Measurements from ENCODE around the gene CRYBB3.
"Not testable (repeated sequence)": the region's sequence is repeated elsewhere in the genome, so short reads cannot be mapped to it uniquely, and the experiment has no call there.

The CRYBB3 gene

DNA sequence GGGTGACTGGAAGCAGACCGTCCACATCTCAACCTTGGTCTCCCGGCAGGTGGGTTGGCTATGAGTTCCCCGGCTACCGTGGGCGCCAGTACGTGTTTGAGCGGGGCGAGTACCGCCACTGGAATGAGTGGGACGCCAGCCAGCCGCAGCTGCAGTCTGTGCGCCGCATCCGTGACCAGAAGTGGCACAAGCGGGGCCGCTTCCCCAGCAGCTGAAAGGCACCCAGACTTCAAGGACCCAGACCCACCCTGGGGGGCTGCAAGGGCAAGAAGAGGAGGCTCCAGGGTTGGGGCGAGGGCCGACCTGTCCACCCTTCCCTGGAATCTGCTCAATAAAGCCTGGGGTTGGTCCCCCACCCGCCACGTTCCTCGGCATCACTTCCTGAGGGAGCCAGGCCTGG is 7.3 kb downstream of the CRYBB3 start:
- DNase-seq (ENCODE audit: low spot score) = no peak

- no peak for DNase-seq (ENCODE audit: low spot score)
Observed at GRCh38 chr22:25207553-25208157, 8.0 kb downstream of the CRYBB3 start.

- DNase-seq (ENCODE audit: low spot score) = no peak
Observed at GRCh38 chr22:25208328-25208727, 8.7 kb downstream of the CRYBB3 start.

DNA sequence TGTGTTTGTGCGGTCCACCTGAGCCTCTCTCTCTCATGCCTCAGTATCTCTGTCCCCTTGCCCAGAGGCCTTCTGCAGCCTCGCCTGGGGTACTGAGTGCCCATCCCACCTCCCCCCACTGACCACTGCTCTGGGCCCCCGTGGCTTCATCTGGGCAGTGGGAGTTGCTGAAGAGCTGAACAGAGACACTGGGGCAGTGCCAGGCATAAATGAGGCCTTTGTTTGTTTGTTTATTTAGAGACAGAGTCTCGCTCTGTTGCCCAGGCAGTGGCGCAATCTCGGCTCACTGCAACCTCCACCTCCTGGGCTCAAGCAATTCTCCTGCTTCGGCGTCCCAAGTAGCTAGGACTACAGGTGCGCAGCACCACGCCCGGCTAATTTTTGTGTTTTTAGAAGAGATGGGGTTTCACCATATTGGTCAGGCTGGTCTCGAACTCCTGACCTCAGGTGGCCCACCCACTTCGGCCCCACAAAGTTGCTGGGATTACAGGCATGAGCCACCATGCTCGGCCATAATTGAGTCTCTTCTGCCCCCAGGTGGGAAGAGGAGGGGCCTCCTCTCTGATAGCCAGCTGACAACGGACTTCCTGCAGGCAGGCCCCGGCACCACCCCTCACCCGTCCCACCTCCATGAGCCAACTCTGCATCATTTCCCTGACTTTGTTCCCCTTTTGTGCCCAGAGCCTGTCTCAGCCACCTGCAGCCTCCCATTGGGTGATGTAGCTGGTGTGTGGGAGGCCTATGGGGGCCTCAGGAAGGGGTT is 9.3 kb downstream of the CRYBB3 start:
- DNase-seq (ENCODE audit: low spot score) = no peak

DNA sequence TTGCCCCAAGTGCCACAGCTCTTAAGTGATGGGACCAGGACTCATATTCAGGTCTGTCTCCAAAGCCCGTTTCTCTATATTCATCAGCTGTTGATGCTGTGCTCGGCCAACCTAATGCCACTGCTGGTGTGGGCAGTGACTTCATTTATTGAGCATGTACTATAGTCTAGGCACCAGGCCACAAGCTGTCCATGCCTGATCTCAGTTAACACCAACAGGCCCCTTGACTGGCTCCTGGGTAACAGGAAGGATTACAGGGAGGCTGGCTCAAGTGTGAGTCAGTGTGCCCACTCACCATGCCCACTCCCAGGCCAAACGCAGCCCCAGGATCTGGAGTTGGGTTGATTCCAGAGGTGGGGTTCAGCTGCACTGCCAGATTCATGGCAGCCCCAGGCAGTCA is 11.1 kb downstream of the CRYBB3 start:
- DNase-seq (ENCODE audit: low spot score) = no peak

- DNase-seq (ENCODE audit: low spot score) = no peak
Observed at GRCh38 chr22:25212337-25212736, 12.7 kb downstream of the CRYBB3 start.

GRCh38 chr22:25213221-25213620 is 13.6 kb downstream of the CRYBB3 start:
- DNase-seq (ENCODE audit: low spot score) = no peak

DNA sequence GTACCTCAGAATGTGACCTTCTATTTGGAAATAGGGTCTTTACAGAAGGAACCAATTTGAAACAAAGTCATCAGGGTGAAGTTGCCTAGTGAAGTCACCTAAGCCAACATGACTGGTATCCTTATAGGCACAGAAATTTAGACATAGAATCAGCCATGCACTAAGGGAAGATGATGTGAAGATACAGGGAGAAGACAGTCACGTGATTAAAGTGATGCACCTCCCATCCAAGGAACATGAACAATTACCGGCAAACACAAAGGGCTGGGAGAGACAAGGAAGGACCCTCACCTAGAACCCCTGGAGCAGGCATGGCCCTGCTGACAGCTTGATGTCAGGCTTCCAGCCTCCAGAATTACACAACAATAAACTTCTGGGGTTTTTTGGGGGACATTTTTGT is 16.6 kb downstream of the CRYBB3 start:
- DNase-seq (ENCODE audit: low spot score) = no peak

DNA sequence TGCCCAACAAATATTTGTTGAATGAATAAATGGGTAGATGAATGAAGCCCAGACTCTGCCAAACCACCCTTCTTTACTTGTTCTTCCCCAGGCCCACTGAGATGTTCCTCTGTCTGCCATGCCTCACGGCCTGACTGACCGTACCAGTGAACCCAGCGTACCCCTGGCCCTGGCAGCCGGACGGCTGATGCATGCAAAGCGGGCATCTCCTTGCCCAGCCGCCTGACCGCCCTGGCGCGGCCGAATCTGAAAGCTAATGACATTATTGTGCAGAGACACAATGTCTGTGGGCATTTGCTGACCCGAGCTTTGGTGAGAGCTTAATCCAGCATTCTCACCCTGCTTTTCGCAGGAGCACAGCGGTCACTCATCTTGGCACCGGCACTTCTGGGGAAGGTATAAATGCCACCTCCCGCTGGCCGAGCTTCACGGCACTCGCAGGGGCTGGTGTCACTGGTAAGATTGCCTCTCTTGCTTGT is 19.6 kb downstream of the CRYBB3 start, which contains the start of gene CRYBB2:
Gene CRYBB2 (plus strand): TSS at position 429 of the 479 bp plus-strand sequence. CDS start 1,791 bp downstream, outside the sequence.
- DNase-seq (ENCODE audit: low spot score) = no peak

DNA sequence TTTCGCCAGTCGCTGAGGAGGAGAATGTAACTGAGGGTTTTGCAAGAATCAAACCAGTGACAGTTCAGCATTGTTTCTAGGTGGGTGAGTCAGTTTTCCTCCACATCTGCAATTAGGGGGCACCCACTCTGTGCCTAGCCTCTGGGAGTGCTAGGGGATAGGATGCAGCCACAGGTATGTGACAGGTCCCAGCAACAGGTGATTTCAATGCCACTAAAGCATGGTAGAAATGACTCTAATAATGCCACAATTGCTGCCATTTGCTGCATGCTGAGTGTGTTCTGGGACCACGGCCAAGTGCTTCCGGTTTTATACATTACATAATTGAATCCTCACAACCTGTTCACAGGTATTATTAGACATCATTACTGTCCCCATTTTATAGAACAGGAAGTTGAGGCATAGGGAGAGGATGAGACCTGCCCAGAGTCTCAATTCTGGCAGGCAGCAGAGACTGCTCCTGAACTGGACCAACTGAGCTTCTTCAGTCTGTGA is 20.3 kb downstream of the CRYBB3 start:
- DNase-seq (ENCODE audit: low spot score) = no peak

DNA sequence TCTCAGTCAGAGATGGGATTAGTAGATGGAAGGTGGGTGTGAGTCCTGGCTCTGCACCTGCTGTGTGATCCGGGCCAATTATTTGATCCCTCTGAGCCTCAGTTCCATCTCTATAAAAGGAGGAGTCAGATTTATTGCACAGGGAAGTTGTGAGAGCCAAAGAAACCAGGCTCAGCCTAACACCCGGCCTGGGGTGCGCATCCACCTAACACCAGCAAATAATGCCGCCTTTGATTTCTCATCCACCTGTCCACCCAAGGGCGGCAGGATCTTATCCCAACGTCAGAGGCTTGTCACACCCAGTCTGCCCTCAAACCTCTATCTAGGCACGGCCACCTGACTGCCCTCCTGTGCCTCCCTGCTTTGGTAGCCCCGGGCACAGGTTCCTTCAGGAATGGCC is 22.1 kb downstream of the CRYBB3 start:
- no peak for DNase-seq (ENCODE audit: low spot score)

GRCh38 chr22:25223269-25223850 is 23.7 kb downstream of the CRYBB3 start:
- DNase-seq (ENCODE audit: low spot score) = peak; percentile 69

- no peak for DNase-seq (ENCODE audit: low spot score)
Observed at GRCh38 chr22:25228822-25229221, 29.2 kb downstream of the CRYBB3 start.

DNA sequence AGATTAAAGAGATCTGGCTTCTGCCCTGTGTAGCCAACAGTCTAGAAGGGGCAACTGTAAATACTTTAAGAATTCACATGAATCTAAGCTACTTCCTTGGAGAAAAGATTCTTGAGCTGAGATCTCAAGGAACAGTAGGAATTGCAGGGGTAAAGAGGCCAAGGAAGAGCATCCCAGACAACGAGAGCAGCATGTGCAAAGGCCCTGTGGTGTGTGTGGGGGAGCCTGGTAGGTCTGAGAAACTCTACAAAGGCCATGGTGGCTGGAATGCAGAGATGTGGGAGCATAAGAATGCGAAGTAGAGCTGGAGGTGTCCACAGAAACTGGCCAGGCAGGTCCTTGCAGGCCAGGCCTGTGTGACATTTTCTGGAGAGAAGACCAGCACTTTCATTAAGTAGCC is 31.1 kb downstream of the CRYBB3 start:
- not testable (repeated sequence) for DNase-seq (ENCODE audit: low spot score)

- DNase-seq (ENCODE audit: low spot score) = no peak
Observed at GRCh38 chr22:25232301-25232700, 32.6 kb downstream of the CRYBB3 start.

GRCh38 chr22:25233706-25234105 is 34.0 kb downstream of the CRYBB3 start:
- DNase-seq (ENCODE audit: low spot score) = not testable (repeated sequence)

DNA sequence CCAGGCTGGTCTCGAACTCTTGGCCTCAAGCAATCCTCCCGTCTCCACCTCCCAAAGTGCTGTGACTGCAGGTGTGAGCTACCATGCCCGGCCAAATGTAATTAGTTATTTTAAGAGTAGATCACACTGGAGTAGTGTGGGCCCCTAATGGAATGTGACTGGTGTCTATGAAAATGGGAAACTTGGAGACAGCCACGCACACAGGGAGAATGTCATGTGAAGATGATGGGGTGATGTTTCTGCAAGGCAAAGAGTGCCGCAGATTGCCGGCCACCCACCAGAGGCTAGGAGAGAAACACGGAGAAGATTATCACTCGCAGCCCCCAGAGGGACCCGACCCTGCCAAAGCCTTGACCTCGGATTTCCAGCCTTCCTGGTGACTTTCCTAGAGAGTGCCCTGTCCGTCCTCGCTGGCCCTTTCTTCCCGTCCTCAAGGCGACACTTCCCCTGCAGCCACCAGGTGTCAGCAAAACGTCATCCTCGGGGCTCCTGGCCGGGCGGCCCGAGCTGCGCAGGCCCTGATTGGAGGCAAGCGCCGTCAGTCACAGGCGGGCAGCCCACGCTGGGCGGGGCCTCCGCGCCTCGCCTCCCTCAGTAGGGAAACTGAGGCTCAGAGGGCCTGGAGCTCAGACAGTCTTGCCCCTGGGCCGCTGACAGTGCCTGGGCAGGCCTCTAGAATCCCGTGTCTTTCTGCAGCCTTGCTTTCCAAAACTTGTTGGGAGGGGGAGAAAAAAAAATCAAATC is 36.1 kb downstream of the CRYBB3 start:
- peak; percentile 100 for DNase-seq (ENCODE audit: low spot score)

- no peak for DNase-seq (ENCODE audit: low spot score)
Observed at GRCh38 chr22:25236417-25236816, 36.8 kb downstream of the CRYBB3 start.

DNA sequence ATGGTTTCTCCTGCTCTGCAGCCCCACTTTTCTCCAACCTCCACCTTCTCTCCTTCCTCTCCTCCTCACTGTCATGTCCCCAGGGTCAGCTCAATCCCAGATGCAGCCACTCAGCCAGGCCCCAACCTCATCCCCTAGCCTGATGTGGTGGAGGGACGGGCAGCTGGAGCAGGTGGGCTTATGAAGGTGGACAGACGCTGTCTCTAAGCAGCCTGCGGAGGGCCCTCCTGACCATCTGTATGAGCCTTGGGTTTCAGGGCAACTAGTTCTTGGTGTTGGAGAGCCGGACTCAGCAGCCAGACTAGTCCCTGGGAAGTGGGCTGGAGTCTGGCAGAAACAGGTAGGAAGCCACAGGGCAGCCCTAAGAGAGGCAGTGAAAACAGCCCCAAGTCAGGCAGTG is 37.8 kb downstream of the CRYBB3 start:
- DNase-seq (ENCODE audit: low spot score) = no peak

DNA sequence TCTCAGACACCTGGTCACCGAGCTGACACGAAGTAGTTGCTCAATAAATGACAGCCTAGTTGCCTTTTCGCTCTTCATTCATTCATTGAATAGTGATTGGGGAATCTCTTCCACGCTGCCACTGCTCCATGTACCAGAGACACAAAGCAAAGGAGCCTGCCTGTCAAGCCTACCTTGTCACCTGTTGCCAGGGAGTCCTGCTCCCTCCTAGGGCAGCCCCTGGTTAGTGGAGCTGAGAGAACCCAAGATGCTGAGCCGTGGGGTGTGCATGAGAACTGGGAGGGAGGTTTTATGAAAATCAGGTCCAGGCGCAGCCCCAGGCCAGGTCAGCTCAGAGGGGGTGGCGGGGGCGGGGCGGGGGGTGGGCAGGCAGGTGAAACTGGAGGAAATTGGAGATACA is 38.4 kb downstream of the CRYBB3 start:
- not testable (repeated sequence) for DNase-seq (ENCODE audit: low spot score)

DNA sequence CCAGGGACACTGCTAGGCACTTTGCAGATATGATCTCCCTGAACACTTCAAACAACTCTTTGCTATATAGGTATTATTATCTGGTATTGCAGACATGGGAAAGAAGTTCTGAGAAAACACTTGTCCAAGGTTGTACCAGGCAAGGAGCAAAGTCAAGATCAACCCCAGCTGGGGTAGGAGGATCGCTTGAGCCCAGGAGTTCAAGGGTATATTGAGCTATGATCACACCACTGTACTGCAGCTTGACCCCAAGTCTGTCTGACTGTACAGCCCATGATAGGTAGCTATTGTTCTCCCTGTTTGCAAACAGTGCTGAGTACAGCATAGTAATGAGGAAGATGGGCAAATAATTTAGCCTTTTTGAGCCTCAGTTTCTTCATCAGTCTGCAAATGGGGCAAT is 55.5 kb downstream of the CRYBB3 start:
- DNase-seq (ENCODE audit: low spot score) = not testable (repeated sequence)
